K562 (cell line): ENCODE results near the gene KRTAP1-4. TPM values are rescaled to one million over a fixed set of nuclear protein-coding genes. Genes with fewer than 3 reads are reported as not detected.

Experiments
- ARID1B ChIP-seq: fragments of 450-650 bp; IDR thresholded peaks from 2 replicates; pipeline ENCODE4 v1.6.1; 2016; ENCODE audit warnings: antibody characterized with exemption, mild to moderate bottlenecking, inconsistent platforms
- CCNT2 ChIP-seq: IDR thresholded peaks from 2 replicates; pipeline ENCODE4 v1.6.1; 2011; ENCODE audit warnings: borderline replicate concordance, low read depth, mild to moderate bottlenecking, moderate library complexity, mixed read lengths, low read length; ENCODE audit not compliant: insufficient read length; ENCODE audit errors: extremely low read depth
- DMBX1 ChIP-seq: fragments of 250-450 bp; sonication (Bioruptor Pico); IDR thresholded peaks from 2 replicates; pipeline ENCODE4 v1.8.0; 2022; ENCODE audit warnings: inconsistent platforms, mild to moderate bottlenecking, moderate library complexity, borderline replicate concordance
- JUN ChIP-seq, 2 experiments: sonication (generic) in 1 of 2; formaldehyde crosslinking in 1 of 2; IDR thresholded peaks; 2 replicates each; pipeline versions ENCODE4 v1.6.1 to v1.8.0; 2012 to 2022; ENCODE audit warnings: borderline replicate concordance in 2 of 2, mild to moderate bottlenecking in 2 of 2, improper control_type of control experiment in 1 of 2, low read depth in 1 of 2, low read length in 1 of 2, missing genetic modification reagents in 1 of 2
- MAFG ChIP-seq: fragments of 450-650 bp; conservative IDR thresholded peaks from 2 replicates; pipeline ENCODE4 v1.6.1; 2016; ENCODE audit warnings: missing genetic modification characterization, missing compliant biosample characterization
- NEUROD1 ChIP-seq: fragments of 150-350 bp; IDR thresholded peaks from 2 replicates; pipeline ENCODE4 v1.6.1; 2014; ENCODE audit warnings: borderline replicate concordance, low read length, low read depth; ENCODE audit not compliant: partially characterized antibody
- SMAD4 ChIP-seq: fragments of 250-450 bp; sonication (Bioruptor Pico); conservative IDR thresholded peaks from 2 replicates; pipeline ENCODE4 v1.8.0; 2021; ENCODE audit warnings: inconsistent platforms, mild to moderate bottlenecking, moderate library complexity
- ZBTB1 ChIP-seq: sonication (generic); formaldehyde crosslinking; IDR thresholded peaks from 2 replicates; pipeline ENCODE4 v1.8.1; 2023; ENCODE audit warnings: missing genetic modification reagents, low read depth, mild to moderate bottlenecking, borderline replicate concordance
- ZBTB40 ChIP-seq, 2 experiments: fragments of 450-650 bp in 1 of 2; sonication (generic) in 1 of 2; formaldehyde crosslinking in 1 of 2; IDR thresholded peaks; 2 replicates each; pipeline versions ENCODE4 v1.7.1 to v1.9.0; 2016 to 2022; ENCODE audit warnings: inconsistent platforms in 1 of 2, mild to moderate bottlenecking in 1 of 2, missing genetic modification reagents in 1 of 2
- ZFPM2 ChIP-seq: fragments of 250-450 bp; sonication (Bioruptor Pico); IDR thresholded peaks from 2 replicates; pipeline ENCODE4 v1.5.1; 2022; ENCODE audit warnings: mild to moderate bottlenecking
- ZNF449 ChIP-seq: fragments of 250-450 bp; sonication (Bioruptor Pico); IDR thresholded peaks from 2 replicates; pipeline ENCODE4 v1.8.0; 2022; ENCODE audit warnings: moderate library complexity, mild to moderate bottlenecking, inconsistent platforms
- ZNF584 ChIP-seq: fragments of 200-800 bp; sonication (Bioruptor generic); IDR thresholded peaks from 2 replicates; pipeline ENCODE4 v1.6.1; 2016; ENCODE audit warnings: low read depth, mild to moderate bottlenecking, missing genetic modification characterization, missing compliant biosample characterization
- polyA plus RNA-seq, 8 experiments: library from polyadenylated mRNA; depleted of rRNA in 4 of 8; stranded (reverse) in 5 of 8; unstranded in 3 of 8; fragments of >200 nt; fragmentation: Nextera tagmentation in 2 of 8; fragmentation: Illumina TruSeq in 1 of 8; extraction: Ambion mirVana in 2 of 8; extraction: Trizol in 1 of 8; gene quantifications; 2 replicates each; pipeline versions ENCODE4 v1.2.1 to v1.2.3, GENCODE V29; 2011 to 2014; ENCODE audit warnings: inconsistent platforms in 1 of 8, missing spikeins in 1 of 8
- total RNA-seq, 7 experiments: library from RNA; depleted of rRNA in 6 of 7; stranded (reverse); fragments of >200 nt in 6 of 7; fragmentation: Illumina TruSeq in 2 of 7; extraction: Trizol in 2 of 7; gene quantifications; 2 replicates each; pipeline versions ENCODE4 v1.2.1 to v1.2.3, GENCODE V29; 2011 to 2021; ENCODE audit warnings: low replicate concordance in 1 of 7

KRTAP1-4 gene
- total and polyA plus RNA-seq, 9 of the 15 experiments (the other 6 are each of a cell fraction or from before 2014, with no cell fraction given): not detected

DNA sequence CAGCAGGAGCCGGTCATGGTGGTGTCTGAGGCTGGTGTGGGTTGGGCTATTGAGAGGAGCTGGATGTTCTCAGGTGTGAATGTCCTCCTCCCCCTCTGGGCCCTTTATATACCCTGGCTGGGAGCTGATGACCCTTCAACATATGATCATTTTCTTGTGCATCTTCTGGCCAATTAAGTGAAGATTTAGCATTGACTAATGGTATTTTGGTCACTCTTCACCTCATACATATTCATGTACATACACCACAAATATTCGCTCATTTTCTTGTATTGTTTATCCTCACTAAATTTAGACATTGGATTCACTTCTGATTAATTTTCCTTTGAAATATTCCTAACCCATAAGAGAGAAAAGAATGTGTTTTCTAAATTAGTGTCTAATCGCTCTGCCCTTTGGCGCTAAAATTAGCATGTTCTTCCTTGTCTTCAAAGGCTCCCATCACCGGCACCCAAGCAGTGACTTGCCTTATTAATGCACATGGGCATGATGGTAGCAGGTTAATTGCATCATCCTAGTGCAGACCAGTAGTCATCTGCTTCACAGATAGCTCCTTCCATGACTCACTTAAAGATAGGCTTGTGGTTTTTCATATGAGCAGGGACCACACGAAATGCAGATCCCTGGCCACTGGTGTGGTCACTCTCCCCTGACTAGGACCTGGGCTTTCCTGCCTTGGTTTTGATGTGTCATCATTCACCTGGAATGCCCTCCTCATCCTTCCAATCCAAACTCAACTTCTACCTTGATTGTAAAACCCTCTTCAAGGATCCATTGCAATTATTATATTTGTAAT lies 36.0 kb upstream of the KRTAP1-4 start, which contains the start of gene KRTAP2-4 (continued):
- TF ChIP-seq ZBTB40 (IDR thresholded peaks at IDR 0.05) (no peak), ZBTB40 (CRISPR knock-in tag; IDR thresholded peaks at IDR 0.05) (no peak), ARID1B (peak; percentile 82), NEUROD1 (peak; percentile 45), MAFG (tag) (peak; percentile 75), JUN (IDR thresholded peaks at IDR 0.05; ENCODE audit: borderline replicate concordance, low read depth, low read length) (peak; percentile 91), JUN (CRISPR knock-in tag; IDR thresholded peaks at IDR 0.05; ENCODE audit: borderline replicate concordance) (no peak), ZBTB1 (CRISPR knock-in tag) (no peak), CCNT2 (no peak), SMAD4 (CRISPR knock-in tag) (peak; percentile 75), ZFPM2 (CRISPR knock-in tag) (no peak), DMBX1 (no peak), ZNF584 (CRISPR knock-in tag) (peak; percentile 84), ZNF449 (peak; percentile 10; the same call in 1 of the 2 replicates)
